GM12878 (cell line): Measurements from ENCODE around the gene PPP2R2D. TPM values are rescaled to one million over a fixed set of nuclear protein-coding genes. Genes with fewer than 3 reads are reported as not detected.
A peak's percentile ranks its signal among the peaks of the same experiment; 100 is the strongest.

Source experiments
- ATAC-seq: fragments of 200-7000 bp; cut with Tn5 transposase; 3 replicates; pipeline ENCODE4 v1.9.1; 2020; ENCODE audit warnings: mild to moderate bottlenecking, moderate library complexity
- BruUV-seq: library from RNA; stranded (reverse); fragments of 400-500 nt; replicated peaks from 2 replicates; lab custom pipeline; 2021; lab: Mats Ljungman, UMichigan
- CTCF ChIA-PET: fragments of 300-600 bp; sonication (Branson Sonifier 250); formaldehyde crosslinking; extraction: SDS; loops from one replicate; lab custom pipeline; 2021; ENCODE audit warnings: inconsistent platforms; lab: Yijun Ruan, JAX
- POLR2A ChIA-PET: fragments of 350-600 bp; formaldehyde crosslinking; extraction: SDS; loops from one replicate; lab custom pipeline; 2021; ENCODE audit warnings: inconsistent platforms; lab: Charles Lee
- RAD21 ChIA-PET: fragments of 300-600 bp; sonication (Branson Sonifier 250); formaldehyde crosslinking; loops from one replicate; lab custom pipeline; 2023; ENCODE audit warnings: antibody characterized with exemption; ENCODE audit not compliant: unreplicated experiment; lab: Charles Lee
- SMC1A ChIA-PET: fragments of 300-600 bp; sonication (Branson Sonifier 250); formaldehyde crosslinking; loops from one replicate; lab custom pipeline; 2023; ENCODE audit not compliant: unreplicated experiment, uncharacterized antibody; lab: Charles Lee
- DNase-seq: peaks from one replicate; pipeline ENCODE4 v3.0.0-alpha.2; 2011; ENCODE audit warnings: low read depth, low spot score
- FAIRE-seq: peaks from 3 replicates; lab custom pipeline; 2011; peaks lifted over from hg19 to GRCh38; lab: Jason Lieb, UNC
- H2AFZ ChIP-seq: 2 replicates; pipeline ENCODE4 v1.6.0; 2011; ENCODE audit warnings: low read depth, low read length, control low read depth; ENCODE audit not compliant: control insufficient read depth
- H3K27ac ChIP-seq: 2 replicates; pipeline ENCODE4 v1.5.1; 2011; ENCODE audit warnings: control low read depth; ENCODE audit not compliant: control insufficient read depth, insufficient read depth
- H3K27me3 ChIP-seq, 2 experiments: replicated peaks in 1 of 2; 2 replicates each; pipeline versions ENCODE4 v1.6.0 to v1.6.1; 2011; ENCODE audit warnings: low read length in 1 of 2; ENCODE audit not compliant: control insufficient read depth in 2 of 2, insufficient read depth in 2 of 2
- H3K36me3 ChIP-seq, 2 experiments: 2 replicates each; pipeline ENCODE4 v1.5.1; 2011; ENCODE audit warnings: low read length in 1 of 2; ENCODE audit not compliant: control insufficient read depth in 2 of 2, insufficient read depth in 2 of 2
- H3K4me1 ChIP-seq: 2 replicates; pipeline ENCODE4 v1.6.1; 2011; ENCODE audit warnings: mild to moderate bottlenecking, low read length, moderate library complexity, mixed read lengths; ENCODE audit not compliant: control insufficient read depth, insufficient read depth
- H3K4me2 ChIP-seq: 2 replicates; pipeline ENCODE4 v1.6.0; 2011; ENCODE audit warnings: control low read depth; ENCODE audit not compliant: control insufficient read depth, insufficient read depth
- H3K4me3 ChIP-seq: fragments of 200-600 bp; sonication (generic); 2 replicates; pipeline ENCODE4 v1.5.1; 2016
- H3K79me2 ChIP-seq: 2 replicates; pipeline ENCODE4 v1.6.0; 2011; ENCODE audit warnings: low read length; ENCODE audit not compliant: control insufficient read depth, insufficient read depth
- H3K9ac ChIP-seq: 2 replicates; pipeline ENCODE4 v1.8.0; 2011; ENCODE audit warnings: low read length, control low read depth, mixed read lengths; ENCODE audit not compliant: control insufficient read depth, insufficient read depth
- H3K9me3 ChIP-seq: replicated peaks from 3 replicates; pipeline ENCODE4 v1.5.1; 2011; ENCODE audit warnings: mild to moderate bottlenecking, low read length; ENCODE audit not compliant: control insufficient read depth, insufficient read depth
- H4K20me1 ChIP-seq: 2 replicates; pipeline ENCODE4 v1.6.0; 2011; ENCODE audit not compliant: control insufficient read depth, insufficient read depth
- BACH1 ChIP-seq: fragments of 450-650 bp; IDR thresholded peaks from 2 replicates; pipeline ENCODE4 v1.6.1; 2017; ENCODE audit warnings: mild to moderate bottlenecking, borderline replicate concordance
- BCLAF1 ChIP-seq: fragments of 450-650 bp; IDR thresholded peaks from 2 replicates; pipeline ENCODE4 v1.6.1; 2017; ENCODE audit warnings: antibody characterized with exemption, mild to moderate bottlenecking, moderate library complexity
- CBFB ChIP-seq: IDR thresholded peaks from 2 replicates; pipeline ENCODE4 v1.6.1; 2016; ENCODE audit warnings: antibody characterized with exemption, low read depth
- EED ChIP-seq: sonication (generic); IDR thresholded peaks from 2 replicates; pipeline ENCODE4 v1.6.1; 2016; ENCODE audit warnings: antibody characterized with exemption, low read depth
- JUNB ChIP-seq: IDR thresholded peaks from 2 replicates; pipeline ENCODE4 v1.6.1; 2016; ENCODE audit warnings: antibody characterized with exemption, mild to moderate bottlenecking
- NFYB ChIP-seq: IDR thresholded peaks from 2 replicates; pipeline ENCODE4 v1.6.1; 2011; ENCODE audit warnings: low read depth, mild to moderate bottlenecking, low read length, improper control_type of control experiment, moderate library complexity; ENCODE audit not compliant: insufficient read depth
- RCOR1 ChIP-seq: conservative IDR thresholded peaks from 2 replicates; pipeline ENCODE4 v1.6.1; 2012; ENCODE audit warnings: low read depth, low read length, improper control_type of control experiment
- RFX5 ChIP-seq: IDR thresholded peaks from 2 replicates; pipeline ENCODE4 v1.6.1; 2011; ENCODE audit warnings: low read depth, low read length, improper control_type of control experiment
- SMAD5 ChIP-seq: IDR thresholded peaks from 2 replicates; pipeline ENCODE4 v1.6.1; 2016; ENCODE audit warnings: antibody characterized with exemption, low read depth
- TCF12 ChIP-seq: IDR thresholded peaks from 2 replicates; pipeline ENCODE4 v1.6.1; 2011; ENCODE audit warnings: low read depth, mild to moderate bottlenecking, low read length
- ZNF217 ChIP-seq: fragments of 450-650 bp; IDR thresholded peaks from 2 replicates; pipeline ENCODE4 v1.6.1; 2017; ENCODE audit warnings: antibody characterized with exemption, mild to moderate bottlenecking
- WGBS: methylation state at CpG from one replicate; pipeline ENCODE4 v1.1.6; 2016; ENCODE audit warnings: low lambda C conversion rate; ENCODE audit not compliant: insufficient replicate concordance, insufficient coverage; ENCODE audit errors: missing lambda C conversion rate; 5-methylcytosine and 5-hydroxymethylcytosine counted together
- in situ Hi-C: fragments of 300-500 bp; cut with MboI; formaldehyde crosslinking; loops from 9 replicates; pipeline ENCODE4 v1.14.3; 2018; ENCODE audit warnings: mixed read lengths
- intact Hi-C: fragments of 100-400 bp; cut with micrococcal nuclease; formaldehyde crosslinking; loops from one replicate; pipeline ENCODE4 v1.14.2; 2022; ENCODE audit not compliant: unreplicated experiment
- polyA plus RNA-seq, 11 experiments: library from polyadenylated mRNA; depleted of rRNA in 4 of 11; unstranded in 6 of 11; stranded (reverse) in 5 of 11; fragments of >200 nt; fragmentation: Nextera tagmentation in 4 of 11; fragmentation: Illumina TruSeq in 1 of 11; extraction: Ambion mirVana in 4 of 11; extraction: Trizol in 1 of 11; gene quantifications; 1 replicate in 1 of 11; 2 replicates in 10 of 11; pipeline versions ENCODE4 v1.2.1 to v1.2.3, GENCODE V29; 2011 to 2016; ENCODE audit warnings: inconsistent platforms in 2 of 11, missing spikeins in 2 of 11, low read depth in 1 of 11
- total RNA-seq, 4 experiments: library from RNA; depleted of rRNA in 3 of 4; stranded (reverse); fragments of >200 nt in 3 of 4; fragmentation: Illumina TruSeq in 1 of 4; extraction: Trizol in 1 of 4; gene quantifications; 2 replicates each; pipeline versions ENCODE4 v1.2.1 to v1.2.3, GENCODE V29; 2013 to 2021
- TF ChIP-seq, protein P1 (sequence below): IDR thresholded peaks from 2 replicates; pipeline ENCODE4 v1.6.1; 2012; ENCODE audit warnings: low read depth, low read length, improper control_type of control experiment

Gene PPP2R2D
- total and polyA plus RNA-seq, 10 of the 15 experiments (the other 5 are each of a cell fraction or from before 2014, with no cell fraction given), result 2.8 to 41.9 (median 21.8) TPM

- FAIRE-seq (no peak), DNase-seq (no peak), ATAC-seq (no peak)
- TF ChIP-seq RFX5 (no peak), SMAD5 (no peak), RCOR1 (no peak), TCF12 (no peak), CBFB (no peak), NFYB (no peak)
- SMC1A ChIA-PET, result no interaction called here
- Histone ChIP-seq H4K20me1 (peaks cover 4% of the 10 kb centered on the region; the same call in 1 of the 2 replicates), H3K4me3 (peak overlapping the region; percentile 68; the same call in 1 of the 2 replicates), H2AFZ (0 out of 2 replicates have a peak overlapping the region, but pooled peaks have one; percentile 85), H3K27me3 (no peaks in the 10 kb centered on the region), H3K79me2 (peaks cover 42% of the 10 kb centered on the region), H3K4me1 (no peaks in the 10 kb centered on the region; the same call in 1 of the 2 replicates), H3K4me2 (peak overlapping the region; percentile 77; the same call in 1 of the 2 replicates), H3K36me3 (peaks cover 0 to 3% of the 10 kb centered on the region in 2 experiments; a peak in 2 of 4 replicates), H3K9me3 (no peaks in the 10 kb centered on the region; the same call in 2 of the 3 replicates), H3K27ac (no peak overlapping the region), H3K9ac (peak overlapping the region; percentile 47; the same call in 1 of the 2 replicates)
- RAD21 ChIA-PET, result no interaction called here
- intact Hi-C loops (no loop called here), in situ Hi-C loops (loop anchor here (5.0 kb wide), 1 partner anchor 85 kb away; no protein-coding TSS in a partner anchor)
- POLR2A ChIA-PET, result interaction anchor here (0.7 kb wide), 1 partner anchor 55 kb away, joined by 4 read pairs; no protein-coding TSS in a partner anchor
- no TSS peak for BruUV-seq
- CTCF ChIA-PET, result no interaction called here
- WGBS, result 85% methylated on average over 16 of the region's 21 CpGs
Measured at GRCh38 chr10:131982796-131983195, 82.0 kb downstream of the PPP2R2D start.

GRCh38 chr10:131983780-131984179, 83.0 kb downstream of the PPP2R2D start:
- Histone ChIP-seq H3K4me1 (no peaks in the 10 kb centered on the region; the same call in 1 of the 2 replicates), H3K4me3 (no peak overlapping the region), H3K36me3 (no peaks in the 10 kb centered on the region), H3K9me3 (no peaks in the 10 kb centered on the region; the same call in 2 of the 3 replicates), H3K27me3 (no peaks in the 10 kb centered on the region), H3K4me2 (no peak overlapping the region), H2AFZ (no peak overlapping the region), H4K20me1 (peaks cover 2% of the 10 kb centered on the region; the same call in 1 of the 2 replicates), H3K79me2 (peaks cover 33% of the 10 kb centered on the region), H3K27ac (no peak overlapping the region), H3K9ac (no peak overlapping the region)
- CTCF ChIA-PET, result no interaction called here
- WGBS, result 34% methylated on average over 6 of the region's 6 CpGs
- intact Hi-C loops, result no loop called here
- DNase-seq (no peak), ATAC-seq (no peak), FAIRE-seq (no peak)
- BruUV-seq, result no TSS peak
- in situ Hi-C loops, result loop anchor here (5.0 kb wide), 1 partner anchor 86 kb away; no protein-coding TSS in a partner anchor
- TF ChIP-seq ZNF217, result no peak
- no peak for TF ChIP-seq BCLAF1
- no peak for TF ChIP-seq EED
- TF ChIP-seq BACH1, result no peak
- no peak for TF ChIP-seq JUNB
- TF ChIP-seq, protein P1, sequence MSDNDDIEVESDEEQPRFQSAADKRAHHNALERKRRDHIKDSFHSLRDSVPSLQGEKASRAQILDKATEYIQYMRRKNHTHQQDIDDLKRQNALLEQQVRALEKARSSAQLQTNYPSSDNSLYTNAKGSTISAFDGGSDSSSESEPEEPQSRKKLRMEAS, result no peak
- SMC1A ChIA-PET, result interaction anchor here (1.0 kb wide), 1 partner anchor 9 kb away, joined by 3 read pairs; no protein-coding TSS in a partner anchor
- POLR2A ChIA-PET, result interaction anchor here (0.9 kb wide), 1 partner anchor 81 kb away, joined by 3 read pairs; no protein-coding TSS in a partner anchor
- RAD21 ChIA-PET, result no interaction called here
